SU-DHL-6 (cell line): Measurements from ENCODE around the gene CNN3.

Source experiments
- H2AFZ ChIP-seq: fragments of 200-600 bp; sonication (generic); 2 replicates; pipeline ENCODE4 v1.6.1; 2014; ENCODE audit warnings: low read depth, mild to moderate bottlenecking, moderate library complexity, mixed read lengths, antibody characterized with exemption, low read length; ENCODE audit not compliant: severe bottlenecking
- H3F3A ChIP-seq: fragments of 200-600 bp; shearing (Covaris generic); 2 replicates; pipeline ENCODE4 v1.6.0; 2016; ENCODE audit warnings: antibody characterized with exemption, mild to moderate bottlenecking; ENCODE audit not compliant: insufficient read depth
- H3K27ac ChIP-seq: fragments of 200-600 bp; sonication (generic); 2 replicates; pipeline ENCODE4 v1.5.1; 2016; ENCODE audit warnings: low read depth, mild to moderate bottlenecking, low read length, moderate library complexity, mixed read lengths
- H3K27me3 ChIP-seq: fragments of 200-600 bp; sonication (generic), shearing (Covaris generic); 2 replicates; pipeline ENCODE4 v1.6.0; 2014; ENCODE audit warnings: mild to moderate bottlenecking, low read length
- H3K36me3 ChIP-seq: fragments of 200-600 bp; sonication (generic); 2 replicates; pipeline ENCODE4 v1.6.1; 2014; ENCODE audit warnings: mild to moderate bottlenecking, low read length, mixed read lengths
- H3K4me2 ChIP-seq: fragments of 300-600, 200-600 bp; shearing (Covaris generic), sonication (generic); 2 replicates; pipeline ENCODE4 v1.6.0; 2014; ENCODE audit warnings: low read length, low read depth, mild to moderate bottlenecking; ENCODE audit not compliant: poor library complexity, severe bottlenecking
- H3K4me3 ChIP-seq: fragments of 200-600 bp; sonication (generic); 2 replicates; pipeline ENCODE4 v1.5.1; 2014; ENCODE audit warnings: antibody characterized with exemption, low read length, mild to moderate bottlenecking, mixed read lengths; ENCODE audit not compliant: insufficient read depth, poor library complexity, severe bottlenecking
- H3K79me2 ChIP-seq: fragments of 200-600 bp; sonication (generic); 2 replicates; pipeline ENCODE4 v1.6.1; 2014; ENCODE audit warnings: mild to moderate bottlenecking, low read length, moderate library complexity; ENCODE audit not compliant: insufficient read depth
- H3K9ac ChIP-seq: fragments of 200-600 bp; sonication (generic); 2 replicates; pipeline ENCODE4 v1.7.0; 2014; ENCODE audit warnings: mild to moderate bottlenecking, low read length
- H3K9me2 ChIP-seq: fragments of 200-600 bp; sonication (generic); replicated peaks from 2 replicates; pipeline ENCODE4 v1.6.1; 2014; ENCODE audit warnings: low read length; ENCODE audit not compliant: insufficient read depth
- H3K9me3 ChIP-seq: fragments of 200-600 bp; sonication (generic); 2 replicates; pipeline ENCODE4 v1.6.1; 2014; ENCODE audit warnings: low read length, mixed read lengths; ENCODE audit not compliant: insufficient read depth
- H4K20me1 ChIP-seq: fragments of 200-600 bp; sonication (generic); 2 replicates; pipeline ENCODE4 v1.6.1; 2014; ENCODE audit warnings: low read depth, mild to moderate bottlenecking, antibody characterized with exemption, low read length, moderate library complexity, mixed read lengths
- EZH2phosphoT487 ChIP-seq: fragments of 200-600 bp; sonication (generic), shearing (Covaris generic); conservative IDR thresholded peaks from 2 replicates; pipeline ENCODE4 v1.6.1; 2018; ENCODE audit warnings: mild to moderate bottlenecking, antibody characterized with exemption, low read length, moderate library complexity, mixed read lengths
- TF ChIP-seq, protein P1 (sequence below): fragments of 200-600 bp; sonication (generic); IDR thresholded peaks from one replicate; pipeline ENCODE4 v1.5.1; 2017; ENCODE audit warnings: antibody characterized with exemption, mild to moderate bottlenecking, low read length, moderate library complexity; ENCODE audit not compliant: insufficient read depth, poor library complexity, severe bottlenecking

Gene CNN3

GRCh38 chr1:94922761-94923331, 4.1 kb downstream of the CNN3 start:
- Histone ChIP-seq H3K36me3 (no peaks in the 10 kb centered on the region), H3K9me2 (no peaks in the 10 kb centered on the region), H4K20me1 (no peaks in the 10 kb centered on the region), H3K4me3 (no peak overlapping the region), H3F3A (no peaks in the 10 kb centered on the region), H3K4me2 (no peak overlapping the region), H3K27ac (no peak overlapping the region), H3K79me2 (no peaks in the 10 kb centered on the region), H3K9me3 (no peaks in the 10 kb centered on the region), H2AFZ (no peak overlapping the region), H3K9ac (no peak overlapping the region), H3K27me3 (no peaks in the 10 kb centered on the region)
- no peak for TF ChIP-seq EZH2phosphoT487

DNA sequence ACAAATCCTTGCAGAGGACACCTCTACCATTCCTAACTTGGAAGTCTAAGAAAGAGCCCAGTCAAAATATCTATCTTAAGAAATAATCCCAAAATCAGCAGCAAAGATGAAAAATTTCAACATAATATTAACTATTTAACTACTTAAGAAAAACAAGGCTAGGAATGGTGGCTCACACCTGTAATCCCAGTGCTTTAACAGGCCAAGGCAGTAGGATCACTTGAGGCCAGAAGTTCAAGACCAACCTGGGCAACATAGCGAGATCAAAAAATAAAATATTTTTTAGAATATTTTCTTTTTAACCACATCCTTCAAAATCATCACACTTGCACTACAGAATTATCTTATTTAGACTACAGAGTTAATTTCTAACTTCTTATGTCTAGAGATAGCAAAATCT, 4.9 kb downstream of the CNN3 start:
- H3K9me3 ChIP-seq: no peaks in the 10 kb centered on the region
- H3K79me2 ChIP-seq: no peaks in the 10 kb centered on the region
- no peaks in the 10 kb centered on the region for H4K20me1 ChIP-seq
- H3K9ac ChIP-seq: no peak overlapping the region
- no peak overlapping the region for H3K4me2 ChIP-seq
- no peak overlapping the region for H3K4me3 ChIP-seq
- H3K9me2 ChIP-seq: no peaks in the 10 kb centered on the region
- TF ChIP-seq EZH2phosphoT487: no peak
- TF ChIP-seq, protein P1, sequence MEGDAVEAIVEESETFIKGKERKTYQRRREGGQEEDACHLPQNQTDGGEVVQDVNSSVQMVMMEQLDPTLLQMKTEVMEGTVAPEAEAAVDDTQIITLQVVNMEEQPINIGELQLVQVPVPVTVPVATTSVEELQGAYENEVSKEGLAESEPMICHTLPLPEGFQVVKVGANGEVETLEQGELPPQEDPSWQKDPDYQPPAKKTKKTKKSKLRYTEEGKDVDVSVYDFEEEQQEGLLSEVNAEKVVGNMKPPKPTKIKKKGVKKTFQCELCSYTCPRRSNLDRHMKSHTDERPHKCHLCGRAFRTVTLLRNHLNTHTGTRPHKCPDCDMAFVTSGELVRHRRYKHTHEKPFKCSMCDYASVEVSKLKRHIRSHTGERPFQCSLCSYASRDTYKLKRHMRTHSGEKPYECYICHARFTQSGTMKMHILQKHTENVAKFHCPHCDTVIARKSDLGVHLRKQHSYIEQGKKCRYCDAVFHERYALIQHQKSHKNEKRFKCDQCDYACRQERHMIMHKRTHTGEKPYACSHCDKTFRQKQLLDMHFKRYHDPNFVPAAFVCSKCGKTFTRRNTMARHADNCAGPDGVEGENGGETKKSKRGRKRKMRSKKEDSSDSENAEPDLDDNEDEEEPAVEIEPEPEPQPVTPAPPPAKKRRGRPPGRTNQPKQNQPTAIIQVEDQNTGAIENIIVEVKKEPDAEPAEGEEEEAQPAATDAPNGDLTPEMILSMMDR: no peak
- H3K36me3 ChIP-seq: no peaks in the 10 kb centered on the region
- no peaks in the 10 kb centered on the region for H3F3A ChIP-seq
- no peak overlapping the region for H3K27ac ChIP-seq
- no peak overlapping the region for H2AFZ ChIP-seq
- no peaks in the 10 kb centered on the region for H3K27me3 ChIP-seq

- no peaks in the 10 kb centered on the region for H3K79me2 ChIP-seq
- H2AFZ ChIP-seq: no peak overlapping the region
- no peaks in the 10 kb centered on the region for H3K36me3 ChIP-seq
- H3K9ac ChIP-seq: no peak overlapping the region
- no peak overlapping the region for H3K4me3 ChIP-seq
- H3K27me3 ChIP-seq: no peaks in the 10 kb centered on the region
- H3F3A ChIP-seq: no peaks in the 10 kb centered on the region
- H3K4me2 ChIP-seq: no peak overlapping the region
- H3K27ac ChIP-seq: no peak overlapping the region
- no peaks in the 10 kb centered on the region for H3K9me2 ChIP-seq
- TF ChIP-seq, protein P1: no peak
- TF ChIP-seq EZH2phosphoT487: no peak
- H4K20me1 ChIP-seq: no peaks in the 10 kb centered on the region
- no peaks in the 10 kb centered on the region for H3K9me3 ChIP-seq
These were observed 6.8 kb downstream of the CNN3 start for GRCh38 chr1:94920061-94920460.

DNA sequence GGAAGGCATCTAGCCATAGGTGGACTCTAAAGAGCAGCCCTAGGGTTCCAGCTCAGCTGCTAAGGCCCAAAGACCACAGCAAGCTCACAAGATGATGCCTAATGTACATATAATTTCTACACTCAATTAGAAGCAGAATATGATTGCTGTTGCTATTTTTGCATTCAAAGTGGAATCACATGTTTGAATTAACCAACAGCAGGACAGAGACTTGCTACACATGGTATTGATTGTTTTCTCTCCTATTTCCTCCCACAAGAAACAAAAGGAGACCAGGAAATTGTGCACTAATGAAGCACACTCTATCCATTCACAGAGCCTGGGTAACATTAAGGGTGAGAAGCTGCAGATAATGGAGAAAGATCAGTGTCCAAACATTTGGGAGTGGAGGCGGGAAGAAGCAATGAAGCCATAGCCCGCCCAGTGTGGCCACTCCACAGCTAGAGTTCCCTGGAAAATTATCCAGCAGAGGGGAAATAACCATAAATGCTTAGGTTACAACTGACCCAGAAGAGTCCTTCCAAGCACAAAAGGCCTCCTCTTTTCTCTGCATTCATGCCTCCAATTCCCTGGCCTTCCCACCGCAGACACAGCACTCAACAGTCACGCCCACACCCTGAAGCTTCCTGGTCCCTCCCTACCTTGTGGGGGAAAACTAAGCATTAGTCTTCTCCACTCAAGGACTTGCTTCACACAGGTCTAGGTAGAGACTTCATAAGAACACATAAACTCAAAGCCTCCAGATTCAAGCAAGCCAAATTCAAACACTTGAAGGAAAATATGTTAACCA, 7.5 kb downstream of the CNN3 start:
- H3K9ac ChIP-seq: no peak overlapping the region
- no peaks in the 10 kb centered on the region for H3K9me2 ChIP-seq
- TF ChIP-seq EZH2phosphoT487: no peak
- TF ChIP-seq, protein P1: no peak
- no peak overlapping the region for H2AFZ ChIP-seq
- no peaks in the 10 kb centered on the region for H4K20me1 ChIP-seq
- H3K4me2 ChIP-seq: no peak overlapping the region
- no peaks in the 10 kb centered on the region for H3F3A ChIP-seq
- H3K79me2 ChIP-seq: no peaks in the 10 kb centered on the region
- no peak overlapping the region for H3K4me3 ChIP-seq
- H3K36me3 ChIP-seq: no peaks in the 10 kb centered on the region
- no peaks in the 10 kb centered on the region for H3K27me3 ChIP-seq
- no peak overlapping the region for H3K27ac ChIP-seq
- H3K9me3 ChIP-seq: no peaks in the 10 kb centered on the region
